Suppressor macrophage treated with lipopolysaccharide for 1 hour (primary cell): ENCODE data around the gene PFKL.
"Not testable (repeated sequence)": the region's sequence is repeated elsewhere in the genome, so short reads cannot be mapped to it uniquely, and the experiment has no call there.

Source experiments
- DNase-seq, 3 donors: peaks; one replicate each; pipeline ENCODE4 v3.0.0-alpha.2; 2020 to 2022

The PFKL gene

GRCh38 chr21:44329971-44330681, 30.3 kb downstream of the PFKL start:
- DNase-seq = no peak

DNA sequence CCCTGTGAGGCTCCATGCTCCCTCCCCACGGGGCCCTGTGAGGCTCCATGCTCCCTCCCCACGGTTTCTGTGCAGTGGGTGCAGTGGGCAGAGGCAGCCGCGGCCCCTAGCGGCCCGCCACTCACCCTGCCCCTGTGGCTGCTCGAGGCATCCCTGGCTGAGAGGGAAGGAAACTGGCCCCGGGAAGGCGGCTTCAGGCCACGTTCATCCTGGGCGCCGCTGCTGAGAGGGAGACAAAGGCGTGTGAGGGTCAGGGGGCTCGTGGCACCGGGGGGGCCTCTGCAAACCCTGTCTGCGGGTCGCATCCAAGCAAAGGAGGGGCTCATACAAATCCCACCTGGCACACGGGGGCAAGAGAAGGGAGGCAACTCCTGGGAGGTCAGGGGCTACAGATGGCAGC, 30.8 kb downstream of the PFKL start:
- no peak for DNase-seq

DNA sequence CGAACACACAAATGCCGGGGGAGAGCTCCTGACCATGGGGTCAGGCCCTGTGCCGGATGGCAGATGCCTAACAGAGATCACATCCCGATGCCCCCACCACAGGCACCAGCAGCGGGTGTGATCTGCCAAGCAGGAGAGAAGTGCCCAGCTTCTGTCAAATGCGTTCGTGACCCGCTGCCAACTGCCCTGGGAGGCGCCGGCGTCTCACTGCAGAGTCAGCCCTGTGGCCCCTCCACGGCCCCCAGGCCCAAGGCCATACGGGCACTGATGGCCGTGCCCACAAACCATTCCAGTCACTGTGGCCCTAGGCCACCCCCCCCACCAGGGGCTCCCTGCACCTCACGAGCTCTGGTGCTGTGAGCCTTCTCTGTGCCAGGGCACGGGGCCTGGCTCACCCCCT, 31.4 kb downstream of the PFKL start:
- no peak for DNase-seq

DNA sequence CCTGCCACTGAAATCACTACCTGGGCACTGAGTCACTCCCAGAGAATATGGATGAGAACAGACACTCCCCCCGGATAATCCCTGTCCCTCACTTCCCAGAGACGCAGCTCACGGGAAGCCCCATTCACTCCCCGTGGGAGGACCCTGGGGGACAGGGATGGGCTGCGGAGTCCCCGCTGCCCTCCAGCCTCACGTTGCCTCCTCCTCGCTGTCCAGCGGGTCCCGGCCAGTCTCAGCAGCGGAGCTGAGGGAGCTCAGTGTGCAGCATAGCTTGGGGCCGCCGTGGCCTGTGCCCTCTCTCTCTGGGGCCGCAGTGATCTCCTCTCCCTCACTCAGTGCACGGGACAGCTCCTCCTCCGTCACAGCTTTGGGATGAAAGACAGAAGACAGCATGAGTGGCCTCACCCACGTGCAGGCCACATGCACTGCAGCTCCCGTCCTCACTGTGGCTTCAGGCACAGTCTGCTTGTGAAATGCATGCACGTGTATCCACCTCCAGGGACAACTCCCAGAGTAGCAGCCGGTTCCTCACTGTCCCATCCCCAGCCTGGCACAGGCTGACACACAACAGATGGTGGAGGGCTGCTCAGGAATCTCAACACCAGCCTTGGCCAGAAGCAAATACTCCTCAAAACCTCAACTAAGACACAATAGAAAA, 31.9 kb downstream of the PFKL start:
- DNase-seq = no peak

GRCh38 chr21:44332383-44332782, 32.5 kb downstream of the PFKL start:
- no peak for DNase-seq

DNA sequence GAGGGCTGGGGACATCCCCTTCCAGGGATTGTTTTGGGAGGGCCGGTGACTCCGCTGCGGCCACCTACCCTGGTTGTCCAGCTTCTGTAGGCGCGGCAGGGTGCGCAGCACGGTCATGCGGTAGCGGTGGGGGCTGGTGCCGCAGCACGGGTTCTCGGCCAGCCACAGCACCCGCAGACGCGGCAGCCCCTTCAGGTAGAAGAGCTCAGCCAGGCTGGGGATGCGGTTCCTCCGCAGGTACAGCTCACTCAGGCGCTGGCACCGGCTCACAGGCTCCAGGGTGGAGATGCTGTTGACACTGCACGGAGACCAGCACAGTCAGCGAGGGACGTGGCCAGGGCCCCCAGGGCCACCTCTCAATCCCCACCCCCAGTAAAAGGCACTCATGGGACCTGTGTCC, 33.1 kb downstream of the PFKL start:
- no peak for DNase-seq

DNA sequence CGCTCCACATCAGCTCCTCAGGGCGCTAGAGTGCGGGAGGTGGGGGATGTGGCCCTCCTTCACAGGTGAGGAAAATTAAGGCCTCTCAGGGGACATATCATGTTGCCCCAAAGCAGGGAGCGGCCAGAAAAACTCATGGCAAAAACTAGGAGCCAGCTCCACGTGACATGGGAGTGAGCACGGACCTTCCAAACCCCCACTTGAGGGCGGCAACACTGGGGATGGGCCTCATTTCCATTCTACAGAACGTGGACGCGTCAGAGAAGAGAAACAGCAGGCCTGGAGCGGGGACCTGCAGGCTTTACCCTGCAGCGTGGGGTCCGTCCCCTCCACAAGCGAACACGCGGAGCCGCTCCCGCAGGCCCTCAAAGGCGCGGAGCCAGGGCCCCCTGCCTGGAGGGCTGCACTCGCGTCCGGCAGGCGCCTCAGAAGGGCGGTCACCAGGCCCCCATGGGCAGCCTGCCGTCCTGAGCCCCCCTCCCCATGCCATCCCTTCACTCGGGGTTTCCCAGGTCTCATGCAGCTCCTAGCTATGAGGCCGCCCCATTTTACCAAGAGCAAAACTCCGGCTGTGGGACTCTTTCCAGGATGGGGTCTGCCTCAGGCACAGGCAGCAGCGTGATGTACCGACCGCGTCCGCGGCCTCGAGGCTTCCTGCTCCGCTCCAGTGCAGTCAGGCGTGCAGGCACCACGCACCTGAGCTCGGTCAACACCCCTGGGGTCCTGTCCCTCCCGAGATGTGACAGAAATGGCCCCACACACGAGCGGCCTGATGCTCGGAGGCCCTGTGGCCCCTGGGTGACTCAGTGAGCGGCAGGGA, 33.9 kb downstream of the PFKL start:
- no peak for DNase-seq

- no peak for DNase-seq
Measured at GRCh38 chr21:44334329-44335030, 34.6 kb downstream of the PFKL start.

GRCh38 chr21:44335266-44336059, 35.6 kb downstream of the PFKL start:
- no peak for DNase-seq

- no peak for DNase-seq
Measured at GRCh38 chr21:44337449-44337848, 37.6 kb downstream of the PFKL start.

DNA sequence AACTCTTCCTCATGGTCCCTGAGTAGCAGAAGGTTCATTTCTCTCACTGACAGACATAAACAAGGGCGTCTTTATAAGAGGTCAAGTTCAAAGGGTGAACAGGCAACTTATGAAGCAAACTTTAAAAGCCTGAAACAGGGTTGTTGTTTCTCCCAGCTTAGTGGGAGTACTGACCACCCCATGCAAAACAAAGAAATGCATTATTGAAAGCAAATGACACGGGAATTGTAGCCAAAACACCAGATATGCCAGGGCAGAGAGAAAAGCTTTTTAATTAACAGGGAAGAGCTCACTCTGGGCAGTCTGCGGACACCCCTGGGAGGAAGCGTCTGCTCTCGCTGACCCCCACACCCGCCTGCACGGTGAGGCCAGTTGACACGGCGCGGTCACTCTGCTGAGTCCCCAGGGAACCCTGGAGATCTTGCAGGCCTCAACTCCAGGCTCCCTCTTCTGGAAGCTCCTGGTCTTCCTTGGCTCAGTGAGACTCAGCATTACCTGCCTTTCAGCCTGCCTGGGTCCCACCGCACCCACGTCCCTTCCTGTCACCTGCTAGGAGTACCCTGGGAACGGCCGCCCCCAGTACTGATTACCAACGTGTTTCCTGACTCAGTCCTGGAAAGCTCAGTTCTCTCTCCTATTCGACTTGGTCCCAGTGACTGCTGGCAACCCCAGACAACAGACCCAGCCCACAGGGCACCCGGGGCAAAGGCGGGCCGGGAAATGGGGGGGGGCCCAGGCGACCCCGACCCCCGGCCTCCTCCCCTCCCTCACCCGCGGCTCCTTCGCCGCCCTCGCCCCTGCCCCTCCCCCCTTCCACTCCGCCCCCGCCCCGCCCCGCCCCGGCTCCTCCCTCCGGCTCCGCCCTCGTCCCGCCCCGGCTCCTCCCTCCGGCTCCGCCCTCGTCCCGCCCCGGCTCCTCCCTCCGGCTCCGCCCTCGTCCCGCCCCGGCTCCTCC, 38.4 kb downstream of the PFKL start:
- DNase-seq = peak; percentile 22 to 53 (median 43)

- DNase-seq = peak; percentile 97 to 98 (median 98)
Measured at GRCh38 chr21:44338971-44339910, 39.4 kb downstream of the PFKL start, which contains the start of gene CFAP410. TSS of gene CFAP410 (minus strand) at chr21:44339390. CDS start at chr21:44339194, 196 bp downstream.

- DNase-seq = not testable (repeated sequence)
Measured at GRCh38 chr21:44341726-44342458, 42.0 kb downstream of the PFKL start.

GRCh38 chr21:44342981-44343380, 43.1 kb downstream of the PFKL start:
- not testable (repeated sequence) for DNase-seq

DNA sequence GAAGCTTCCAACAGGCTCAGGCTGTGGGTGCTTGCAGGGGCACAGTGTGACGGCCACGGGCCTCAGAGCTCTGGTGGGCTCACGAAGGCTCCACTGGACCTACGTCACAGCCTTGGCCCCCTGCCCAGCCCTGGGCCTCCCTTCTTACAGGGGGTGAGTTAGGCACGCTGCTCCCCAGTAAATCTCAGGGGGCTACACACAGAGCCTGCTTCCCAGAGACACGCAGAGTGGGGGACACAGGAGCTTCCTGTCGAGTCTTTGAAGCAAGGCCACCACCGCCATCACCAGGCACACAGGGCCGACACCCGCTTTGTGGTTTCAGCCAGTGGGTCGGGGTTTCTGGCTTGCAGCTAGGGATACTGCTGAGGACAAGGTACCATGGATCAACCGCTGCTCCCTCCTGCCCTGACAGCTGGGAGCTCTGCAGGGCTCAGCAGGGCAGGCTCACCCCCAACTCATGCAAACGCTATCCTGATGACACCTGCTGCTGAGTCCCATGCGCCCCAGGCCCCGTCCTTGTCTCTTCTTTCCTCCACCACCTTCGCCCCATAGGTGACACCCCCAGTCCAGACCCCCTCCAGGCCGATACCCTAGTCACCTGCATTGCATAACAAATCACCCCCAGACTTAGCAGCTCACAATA, 44.8 kb downstream of the PFKL start:
- DNase-seq = no peak

- DNase-seq = no peak
Measured at GRCh38 chr21:44345495-44345894, 45.6 kb downstream of the PFKL start.

- DNase-seq = no peak
Measured at GRCh38 chr21:44347911-44348451, 48.1 kb downstream of the PFKL start.

GRCh38 chr21:44348861-44349260, 49.0 kb downstream of the PFKL start:
- no peak for DNase-seq
